ENCODE data around the gene TP53BP2. TPM values are rescaled to one million over a fixed set of nuclear protein-coding genes. Genes with fewer than 3 reads are reported as not detected.

TP53BP2 gene
- total and polyA plus RNA-seq, 10 of the 15 experiments (the other 5 are each of a cell fraction or from before 2014, with no cell fraction given), result 1.6 to 13.7 (median 5.6) TPM

DNA sequence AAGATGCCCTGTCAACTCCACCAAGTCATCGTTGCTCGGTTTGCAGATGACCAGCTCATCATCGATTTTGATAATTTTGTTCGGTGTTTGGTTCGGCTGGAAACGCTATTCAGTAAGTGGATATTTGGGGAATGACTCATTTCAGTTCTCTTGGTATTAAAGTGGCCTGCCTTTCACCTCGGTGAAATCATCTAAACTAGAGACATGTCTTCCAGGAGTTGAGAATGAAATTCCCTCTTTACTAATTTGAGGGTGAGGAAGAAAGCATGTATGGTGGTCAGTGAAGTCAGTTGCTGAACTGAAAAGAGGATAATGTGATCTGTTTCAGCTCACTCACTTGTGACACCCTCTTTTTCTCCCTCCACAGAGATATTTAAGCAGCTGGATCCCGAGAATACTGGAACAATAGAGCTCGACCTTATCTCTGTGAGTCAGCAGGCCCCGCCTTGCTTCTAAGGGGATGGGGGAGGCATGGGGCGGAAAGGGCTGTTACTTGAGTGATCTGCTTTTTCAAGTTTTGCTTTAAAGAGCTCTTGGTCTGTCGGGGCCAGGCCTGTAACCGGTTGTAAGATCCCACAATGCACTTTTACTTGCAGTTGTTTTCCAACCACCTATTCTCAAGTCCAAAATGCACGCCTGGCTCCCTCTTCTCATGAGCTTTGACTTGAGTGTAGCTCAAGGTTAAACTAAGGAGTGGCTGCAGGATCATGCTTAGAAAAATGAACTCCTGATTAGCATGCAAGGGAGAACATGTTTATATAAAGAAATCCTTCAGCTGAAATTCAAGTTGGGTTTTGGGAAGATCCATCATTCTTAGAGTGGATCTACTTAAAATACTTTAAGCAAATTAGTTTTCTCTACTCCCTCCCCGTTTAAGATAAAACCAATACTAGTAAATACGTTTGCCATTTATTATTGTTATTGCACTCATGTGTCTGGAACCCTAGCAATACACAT lies 73.7 kb downstream of the TP53BP2 start (continued):
- TF ChIP-seq, protein P1, sequence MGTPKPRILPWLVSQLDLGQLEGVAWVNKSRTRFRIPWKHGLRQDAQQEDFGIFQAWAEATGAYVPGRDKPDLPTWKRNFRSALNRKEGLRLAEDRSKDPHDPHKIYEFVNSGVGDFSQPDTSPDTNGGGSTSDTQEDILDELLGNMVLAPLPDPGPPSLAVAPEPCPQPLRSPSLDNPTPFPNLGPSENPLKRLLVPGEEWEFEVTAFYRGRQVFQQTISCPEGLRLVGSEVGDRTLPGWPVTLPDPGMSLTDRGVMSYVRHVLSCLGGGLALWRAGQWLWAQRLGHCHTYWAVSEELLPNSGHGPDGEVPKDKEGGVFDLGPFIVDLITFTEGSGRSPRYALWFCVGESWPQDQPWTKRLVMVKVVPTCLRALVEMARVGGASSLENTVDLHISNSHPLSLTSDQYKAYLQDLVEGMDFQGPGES (IDR thresholded peaks at IDR 0.05), result no peak
- no peak for TF ChIP-seq SMAD5 (IDR thresholded peaks at IDR 0.05; ENCODE audit: low read depth)
- TF ChIP-seq ZBTB33 (IDR thresholded peaks at IDR 0.05), result no peak
- TF ChIP-seq, protein P2, sequence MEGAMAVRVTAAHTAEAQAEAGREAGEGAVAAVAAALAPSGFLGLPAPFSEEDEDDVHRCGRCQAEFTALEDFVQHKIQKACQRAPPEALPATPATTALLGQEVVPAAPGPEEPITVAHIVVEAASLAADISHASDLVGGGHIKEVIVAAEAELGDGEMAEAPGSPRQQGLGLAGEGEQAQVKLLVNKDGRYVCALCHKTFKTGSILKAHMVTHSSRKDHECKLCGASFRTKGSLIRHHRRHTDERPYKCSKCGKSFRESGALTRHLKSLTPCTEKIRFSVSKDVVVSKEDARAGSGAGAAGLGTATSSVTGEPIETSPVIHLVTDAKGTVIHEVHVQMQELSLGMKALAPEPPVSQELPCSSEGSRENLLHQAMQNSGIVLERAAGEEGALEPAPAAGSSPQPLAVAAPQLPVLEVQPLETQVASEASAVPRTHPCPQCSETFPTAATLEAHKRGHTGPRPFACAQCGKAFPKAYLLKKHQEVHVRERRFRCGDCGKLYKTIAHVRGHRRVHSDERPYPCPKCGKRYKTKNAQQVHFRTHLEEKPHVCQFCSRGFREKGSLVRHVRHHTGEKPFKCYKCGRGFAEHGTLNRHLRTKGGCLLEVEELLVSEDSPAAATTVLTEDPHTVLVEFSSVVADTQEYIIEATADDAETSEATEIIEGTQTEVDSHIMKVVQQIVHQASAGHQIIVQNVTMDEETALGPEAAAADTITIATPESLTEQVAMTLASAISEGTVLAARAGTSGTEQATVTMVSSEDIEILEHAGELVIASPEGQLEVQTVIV (IDR thresholded peaks at IDR 0.05; ENCODE audit: borderline replicate concordance, partially characterized antibody), result no peak
- no peak for TF ChIP-seq HDAC6 (IDR thresholded peaks at IDR 0.05; ENCODE audit: unreplicated experiment)
- no peak for TF ChIP-seq NR2C2 (IDR thresholded peaks at IDR 0.05; ENCODE audit: borderline replicate concordance, control insufficient read depth, insufficient read length, low read depth)
- no peak for TF ChIP-seq ZNF207 (IDR thresholded peaks at IDR 0.05; ENCODE audit: borderline replicate concordance)
- no peak for TF ChIP-seq TCF7 (IDR thresholded peaks at IDR 0.05; ENCODE audit: borderline replicate concordance)
- peak; percentile 54 for TF ChIP-seq IKZF1 (conservative IDR thresholded peaks at IDR 0.05)
- no peak for TF ChIP-seq CHD1 (IDR thresholded peaks at IDR 0.05; ENCODE audit: low read depth, low read length)
- TF ChIP-seq EGR1 (IDR thresholded peaks at IDR 0.05; ENCODE audit: borderline replicate concordance in 1 of 2, low read depth in 2 of 2, low read length in 2 of 2), result no peak
- TF ChIP-seq TCF12 (IDR thresholded peaks at IDR 0.05; ENCODE audit: low read depth, low read length), result no peak
- TF ChIP-seq ESRRA (IDR thresholded peaks at IDR 0.05; ENCODE audit: low read length), result no peak
- TF ChIP-seq EED (IDR thresholded peaks at IDR 0.05; ENCODE audit: low read depth), result no peak
- TF ChIP-seq ZNF217 (IDR thresholded peaks at IDR 0.05), result 0 out of 2 replicates have a peak, but pooled peaks have one; percentile 44
- TF ChIP-seq ZZZ3 (IDR thresholded peaks at IDR 0.05; ENCODE audit: control insufficient read depth, insufficient read length, low read depth), result no peak
- TF ChIP-seq ZBTB11 (CRISPR knock-in tag; IDR thresholded peaks at IDR 0.05), result no peak
- no peak for TF ChIP-seq KAT2A (conservative IDR thresholded peaks at IDR 0.05; ENCODE audit: control insufficient read depth, low read depth, low read length)

All from GM12878 (cell line).